GM21786 (cell line): ENCODE data around the gene GOLGA3.
"Not testable (repeated sequence)": the region's sequence is repeated elsewhere in the genome, so short reads cannot be mapped to it uniquely, and the experiment has no call there.

Experiments used
- ATAC-seq: cut with Tn5 transposase; IDR thresholded peaks from one replicate; pipeline ENCODE4 v1.9.1; 2021; ENCODE audit not compliant: unreplicated experiment

The GOLGA3 gene

DNA sequence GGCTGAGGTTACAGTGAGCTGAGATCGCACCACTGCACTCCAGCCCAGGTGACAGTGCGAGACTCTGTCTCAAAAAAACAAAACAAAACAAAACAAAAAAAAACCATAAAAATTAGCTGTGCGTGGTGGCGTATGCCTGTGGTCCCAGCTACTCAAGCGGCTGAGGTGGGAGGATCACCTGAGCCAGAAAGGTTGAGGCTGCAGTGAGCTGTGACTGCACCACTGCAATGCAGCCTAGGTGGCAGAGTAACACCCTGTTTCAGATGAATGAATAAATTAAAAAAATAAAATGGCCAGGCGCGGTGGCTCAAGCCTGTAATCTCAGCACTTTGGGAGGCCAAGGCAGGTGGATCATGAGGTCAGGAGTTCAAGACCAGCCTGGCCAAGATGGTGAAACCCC, 75.0 kb downstream of the GOLGA3 start:
- ATAC-seq, result not testable (repeated sequence)

DNA sequence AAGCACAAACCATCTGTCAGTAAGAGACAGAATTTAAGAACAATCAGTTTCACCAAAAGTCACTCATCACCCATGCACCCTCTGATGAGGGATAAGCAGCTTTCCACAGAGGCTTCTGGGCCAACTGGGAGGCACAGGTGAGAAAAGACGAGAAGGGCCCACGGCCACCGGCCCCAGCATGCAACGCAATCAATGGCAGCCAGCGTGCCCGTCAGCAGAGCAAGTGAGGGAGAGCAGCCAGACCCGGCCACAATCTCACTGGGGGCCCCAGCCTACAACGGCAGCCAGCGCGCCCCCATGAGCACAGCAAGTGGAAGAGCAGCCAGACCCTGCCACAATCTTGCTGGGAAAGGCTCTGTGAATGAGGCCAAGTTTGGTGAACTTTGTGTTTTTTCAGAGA, 80.3 kb downstream of the GOLGA3 start:
- ATAC-seq, result no peak

DNA sequence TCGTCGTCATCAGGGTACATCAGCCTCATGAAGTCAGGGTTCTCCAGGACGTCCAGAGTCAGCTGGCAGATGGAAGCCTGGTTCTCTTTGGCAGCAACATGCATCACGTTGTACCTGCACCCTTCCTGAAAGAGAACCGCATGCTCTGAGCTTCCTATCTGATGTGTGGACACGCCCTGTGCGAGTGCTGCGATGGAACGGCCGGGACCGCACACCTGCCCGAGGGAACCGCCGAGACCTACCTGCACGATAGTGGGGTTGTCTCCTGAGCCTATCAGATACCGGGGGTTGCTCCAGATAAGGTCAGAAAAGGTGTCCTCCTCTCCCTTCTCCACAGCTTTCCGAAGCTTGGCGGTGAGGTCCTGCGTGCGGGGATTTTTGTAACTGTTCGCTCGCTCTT, 80.8 kb downstream of the GOLGA3 start:
- no peak for ATAC-seq

GRCh38 chr12:132747395-132747794, 81.3 kb downstream of the GOLGA3 start:
- no peak for ATAC-seq

DNA sequence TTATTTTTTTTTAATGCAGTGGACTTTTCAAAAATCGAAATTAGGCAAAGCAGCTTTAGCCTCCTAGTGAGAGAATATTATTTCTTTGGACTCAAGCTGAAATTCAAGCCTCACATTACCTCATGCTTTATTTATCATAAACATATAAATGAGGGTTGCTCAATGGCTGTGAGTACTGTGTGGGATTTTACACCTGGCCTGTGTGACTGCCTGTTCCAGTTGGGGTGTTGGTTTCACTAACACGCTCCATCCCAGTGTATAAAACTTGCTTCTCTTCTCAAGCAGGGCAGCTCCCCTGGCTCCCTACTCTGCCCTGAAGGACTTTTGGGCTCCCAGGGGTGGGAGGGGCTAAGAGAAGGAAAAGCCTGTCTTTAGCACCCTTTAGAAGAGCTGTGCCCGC, 82.1 kb downstream of the GOLGA3 start:
- ATAC-seq, result no peak

GRCh38 chr12:132743831-132744230, 84.8 kb downstream of the GOLGA3 start:
- ATAC-seq, result no peak

DNA sequence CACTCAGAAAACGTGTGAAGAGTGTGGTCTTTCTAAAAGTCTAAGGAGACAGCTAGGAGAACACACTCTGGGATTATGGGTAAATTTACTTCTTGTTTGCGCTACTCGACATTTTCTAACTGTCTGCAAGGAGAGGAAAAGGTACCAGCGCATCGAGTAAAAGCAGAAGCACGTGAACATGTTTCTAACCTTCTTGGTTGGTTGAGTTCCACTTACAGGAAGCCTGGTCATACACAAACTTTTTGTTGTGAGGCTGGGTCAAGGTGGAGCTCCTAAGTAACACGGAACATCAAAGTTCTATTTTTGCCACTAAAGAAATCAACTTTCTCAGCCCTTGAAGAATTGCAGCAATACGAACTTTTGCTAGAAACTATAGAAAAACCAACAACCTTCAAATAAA, 87.0 kb downstream of the GOLGA3 start:
- ATAC-seq, result no peak

- no peak for ATAC-seq
Measured at GRCh38 chr12:132740652-132741051, 88.0 kb downstream of the GOLGA3 start.

GRCh38 chr12:132740313-132740646, 88.4 kb downstream of the GOLGA3 start:
- no peak for ATAC-seq

- ATAC-seq, result no peak
Measured at GRCh38 chr12:132739600-132740312, 88.9 kb downstream of the GOLGA3 start.

DNA sequence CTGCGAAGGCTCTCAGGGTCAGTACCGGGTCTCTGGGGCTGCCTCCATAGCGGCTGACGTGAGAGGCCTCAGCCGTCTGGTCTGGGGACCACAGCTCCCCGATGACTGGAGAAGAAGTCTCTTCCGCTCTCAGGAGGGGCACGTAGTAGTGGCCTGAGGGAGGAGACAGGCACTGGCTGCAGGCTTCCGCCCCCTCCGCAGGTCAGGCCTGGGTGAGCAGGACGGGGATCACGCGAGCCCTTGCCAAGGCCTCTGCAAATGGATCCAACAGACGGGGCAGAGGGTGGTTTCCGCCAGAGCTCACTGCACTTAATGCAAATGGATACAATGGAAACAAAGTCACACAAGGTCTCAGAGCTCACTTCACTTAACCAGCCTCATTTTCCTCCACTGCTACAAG, 91.8 kb downstream of the GOLGA3 start:
- ATAC-seq, result no peak

GRCh38 chr12:132736378-132736777, 92.3 kb downstream of the GOLGA3 start:
- ATAC-seq, result no peak

- ATAC-seq, result no peak
Measured at GRCh38 chr12:132735496-132735895, 93.2 kb downstream of the GOLGA3 start.

GRCh38 chr12:132734206-132734605, 94.5 kb downstream of the GOLGA3 start:
- ATAC-seq, result no peak

GRCh38 chr12:132731574-132731973, 97.1 kb downstream of the GOLGA3 start:
- ATAC-seq, result no peak

DNA sequence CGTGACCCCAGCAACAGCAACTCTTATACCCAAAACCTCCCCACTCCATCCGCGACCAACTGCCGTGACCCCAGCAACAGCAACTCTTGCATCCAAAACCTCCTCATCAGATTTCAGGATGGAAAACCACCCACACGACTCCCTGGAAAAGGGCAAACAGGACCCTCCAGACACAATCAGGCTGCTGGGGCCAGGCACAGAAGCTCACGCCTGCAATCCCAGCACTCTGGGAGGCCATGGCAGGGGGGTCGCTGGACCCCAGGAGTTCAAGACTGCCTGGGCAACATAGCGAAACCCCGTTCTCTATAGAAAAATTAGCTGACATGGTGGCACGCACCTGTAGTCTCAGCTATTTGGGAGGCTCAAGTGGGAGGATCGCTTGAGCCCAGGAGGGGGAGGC, 98.3 kb downstream of the GOLGA3 start:
- no peak for ATAC-seq

DNA sequence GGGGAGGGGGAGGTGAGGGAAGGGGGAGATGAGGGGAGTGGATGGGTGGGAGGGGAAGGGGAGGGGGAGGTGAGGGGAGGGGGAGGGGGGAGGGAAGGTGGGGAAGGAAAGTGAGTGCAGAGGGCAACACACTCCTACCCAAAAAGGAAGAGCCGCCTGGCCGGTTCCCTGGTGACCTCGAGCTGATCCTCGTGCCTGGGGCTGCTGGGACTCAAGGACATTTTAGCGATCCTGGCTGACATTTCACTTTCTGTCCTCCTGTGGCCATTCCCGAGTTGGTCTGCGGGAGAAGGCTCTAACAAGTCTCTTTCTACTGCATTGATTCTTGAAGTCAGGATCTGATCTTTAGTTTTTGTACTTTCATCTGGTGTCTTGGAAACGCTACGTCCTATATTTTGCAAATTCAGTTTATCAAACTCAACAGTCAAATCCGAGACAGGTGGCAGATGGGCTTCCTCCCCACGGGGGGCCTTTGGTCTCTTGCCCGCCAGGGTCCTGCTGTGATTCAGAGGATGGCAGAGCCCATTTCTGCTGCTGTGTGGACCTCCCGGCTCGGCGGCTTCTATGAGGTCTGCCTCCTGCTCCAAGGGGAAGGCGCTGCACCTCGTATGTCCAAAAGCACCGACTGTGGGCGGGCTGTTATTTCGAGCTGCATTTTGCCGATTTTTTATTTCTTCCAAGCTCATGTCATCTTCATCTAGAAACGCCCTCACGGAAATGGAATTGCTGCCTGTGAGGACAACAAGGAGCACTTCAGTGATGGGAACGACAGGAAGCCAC, 98.9 kb downstream of the GOLGA3 start:
- ATAC-seq, result no peak

- no peak for ATAC-seq
Measured at GRCh38 chr12:132728502-132728901, 100.2 kb downstream of the GOLGA3 start.

- ATAC-seq, result no peak
Measured at GRCh38 chr12:132727091-132727794, 101.4 kb downstream of the GOLGA3 start.

- ATAC-seq, result no peak
Measured at GRCh38 chr12:132726386-132726785, 102.3 kb downstream of the GOLGA3 start.

DNA sequence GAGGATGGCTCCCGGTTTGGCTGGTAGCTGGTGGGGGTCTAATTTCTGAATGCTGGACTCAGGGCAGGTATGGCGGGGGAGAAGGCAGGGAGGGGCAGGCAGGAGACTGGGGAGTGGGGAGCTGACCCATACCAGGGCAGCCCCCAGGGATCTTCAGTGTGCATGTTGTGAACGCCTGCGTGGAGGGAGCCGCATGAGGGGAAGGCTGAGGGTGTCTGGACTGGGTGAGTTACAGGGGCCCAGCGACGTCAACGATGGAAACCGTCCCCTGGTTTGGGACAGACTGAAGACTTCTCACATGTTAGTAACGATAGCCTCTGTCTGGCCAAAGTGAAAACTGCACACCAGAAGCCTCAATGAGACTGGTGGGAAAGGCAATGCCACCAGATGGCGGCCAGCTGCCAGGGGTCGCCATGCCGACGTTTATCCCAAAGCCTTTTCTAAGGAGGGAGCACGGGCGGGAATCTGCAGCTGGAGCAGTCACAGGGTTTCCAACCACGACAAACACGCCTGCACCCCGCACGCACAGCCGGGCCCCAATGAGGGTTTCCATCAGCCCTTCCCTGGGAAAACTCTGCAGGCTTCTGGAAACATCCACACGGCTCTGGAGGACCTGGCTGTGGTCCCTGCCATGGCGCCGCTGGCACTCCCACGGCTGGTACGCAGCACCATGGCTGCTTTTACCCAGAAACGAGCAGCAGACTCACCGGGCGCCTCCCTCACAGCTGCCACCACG, 104.0 kb downstream of the GOLGA3 start:
- ATAC-seq, result no peak
